Aorta (tissue), 5 donors: Measurements from ENCODE around the gene TROAP. TPM values are rescaled to one million over a fixed set of nuclear protein-coding genes. Genes with fewer than 3 reads are reported as not detected.

Source experiments
- ATAC-seq: fragments of 200-7000 bp; cut with Tn5 transposase; one replicate; pipeline ENCODE4 v1.9.1; 2022; ENCODE audit warnings: moderate library complexity; ENCODE audit not compliant: low FRiP score
- DNase-seq, 2 donors: peaks; one replicate each; pipeline ENCODE4 v3.0.0-alpha.2; 2020
- H3K27ac ChIP-seq, 2 donors: one replicate each; pipeline ENCODE4 v1.5.1; 2013; ENCODE audit warnings: low read length in 2 of 2, mild to moderate bottlenecking in 2 of 2, moderate library complexity in 2 of 2, control low read depth in 1 of 2, inconsistent platforms in 1 of 2, low read depth in 1 of 2
- H3K27me3 ChIP-seq, 2 donors: one replicate each; pipeline ENCODE4 v1.6.1; 2013; ENCODE audit warnings: control low read depth in 1 of 2, low read length in 1 of 2, mild to moderate bottlenecking in 1 of 2, moderate library complexity in 1 of 2; ENCODE audit not compliant: insufficient read depth in 2 of 2, control insufficient read depth in 1 of 2
- H3K36me3 ChIP-seq, 2 donors: one replicate each; pipeline ENCODE4 v1.6.1; 2013; ENCODE audit warnings: control low read depth in 1 of 2, low read length in 1 of 2, mild to moderate bottlenecking in 1 of 2; ENCODE audit not compliant: insufficient read depth in 2 of 2, control insufficient read depth in 1 of 2
- H3K4me1 ChIP-seq, 2 donors: one replicate each; pipeline ENCODE4 v1.6.1; 2013; ENCODE audit warnings: low read length in 2 of 2, control low read depth in 1 of 2, mild to moderate bottlenecking in 1 of 2, moderate library complexity in 1 of 2; ENCODE audit not compliant: insufficient read depth in 2 of 2, control insufficient read depth in 1 of 2
- H3K4me3 ChIP-seq, 2 donors: one replicate each; pipeline ENCODE4 v1.5.1; 2013; ENCODE audit warnings: low read length in 2 of 2, control low read depth in 1 of 2, mild to moderate bottlenecking in 1 of 2
- H3K9me3 ChIP-seq: one replicate; pipeline ENCODE4 v1.6.1; 2013; ENCODE audit warnings: mild to moderate bottlenecking, low read length; ENCODE audit not compliant: control insufficient read depth
- WGBS, 2 donors: extraction: QIAGEN DNeasy Blood & Tissue Kit; methylation state at CpG; one replicate each; pipeline ENCODE4 v1.1.7; 2013; 5-methylcytosine and 5-hydroxymethylcytosine counted together
- intact Hi-C, 2 donors: fragments of 100-400 bp; cut with DNase I; formaldehyde crosslinking; loops; one replicate each; pipeline versions ENCODE4 v1.14.2 to v1.15.0; 2022
- polyA plus RNA-seq, 2 donors: library from polyadenylated mRNA; stranded (reverse); fragments of 200-250 nt; gene quantifications; one replicate each; pipeline ENCODE4 v1.2.3, GENCODE V29; 2013
- total RNA-seq, 2 donors: library from RNA; stranded (reverse); fragmentation: NEBNext Ultra II Directional; extraction: Animal tissue kit (Norgen Biotek cat#: 25700); gene quantifications; one replicate each; pipeline ENCODE4 v1.2.1, GENCODE V29; 2021
- donor health status: healthy with polysubstance abuse.
- donor health status: Bipolar disorder and iron deficiency.
- donor health status: DM: no; HTN: no; CAD: no.
- donor health status: DM: no; HTN: no; CAD: no.
- donor health status: DM: yes; HTN: yes; CAD: no.

TROAP gene
- total and polyA plus RNA-seq, 4 donors, result 0.10 to 4.3 (median 1.4) TPM

- ATAC-seq, result peak; percentile 66
Observed at GRCh38 chr12:49342066-49342913, 19.2 kb downstream of the TROAP start.

DNA sequence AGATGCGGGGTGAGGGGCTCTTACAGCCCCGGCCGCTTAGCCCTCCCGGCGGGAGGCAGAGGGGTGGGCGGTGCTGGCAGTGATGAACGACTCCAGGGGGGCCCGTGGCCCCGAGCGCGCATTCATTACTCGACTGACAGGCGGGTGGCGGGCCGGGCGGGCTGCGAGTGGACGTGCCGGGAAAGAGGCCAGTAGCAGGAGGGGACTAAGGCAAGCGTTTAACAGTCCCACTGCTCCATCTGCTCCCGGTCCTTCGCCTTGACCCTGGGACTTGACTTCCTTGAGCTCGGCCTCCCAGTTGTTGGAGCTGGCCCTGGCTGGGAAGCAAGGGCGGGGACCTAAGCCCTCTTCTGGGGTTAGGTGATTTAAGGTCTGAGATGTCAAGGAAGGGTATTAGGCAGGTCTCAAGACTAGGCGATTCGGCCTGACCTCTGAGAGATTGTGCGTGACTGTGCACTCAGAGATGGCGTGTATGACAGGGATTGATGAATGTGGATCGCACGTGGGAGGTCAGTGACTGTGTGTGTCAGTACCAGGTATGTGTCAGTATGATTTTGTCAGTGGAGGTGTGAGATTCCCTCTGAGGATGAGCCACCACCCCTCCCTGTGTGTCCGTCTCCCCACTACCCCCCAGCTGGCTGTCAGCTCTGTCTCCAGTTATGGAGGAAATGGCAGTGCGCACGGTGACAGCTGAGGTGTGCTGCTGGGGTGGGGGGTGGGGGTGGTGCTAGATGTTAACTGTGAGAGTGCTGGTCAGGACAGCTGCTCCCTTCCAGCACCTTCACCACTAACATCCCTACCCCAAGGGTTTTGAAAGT lies 20.1 kb downstream of the TROAP start:
- H3K4me1 ChIP-seq, result no peaks in the 10 kb centered on the region
- no peak overlapping the region for H3K27ac ChIP-seq
- 8% methylated on average over 33 of the region's 33 CpGs for WGBS, 2 donors
- H3K36me3 ChIP-seq, result no peaks in the 10 kb centered on the region
- no peaks in the 10 kb centered on the region for H3K27me3 ChIP-seq
- no peaks in the 10 kb centered on the region for H3K9me3 ChIP-seq
- intact Hi-C loops, result no loop called here
- DNase-seq (peak in 1 of 2 donors; percentile 62), ATAC-seq (no peak)
- no peak overlapping the region for H3K4me3 ChIP-seq

More at GRCh38 chr12:49342066-49342913, 19.2 kb downstream of the TROAP start:
- DNase-seq, result peak; percentile 85 to 91
- no peak overlapping the region for H3K27ac ChIP-seq
- H3K27me3 ChIP-seq, result no peaks in the 10 kb centered on the region
- WGBS, 2 donors, result 7 to 8% methylated on average over 53 to 58 of the region's 58 CpGs
- H3K36me3 ChIP-seq, result no peaks in the 10 kb centered on the region
- no peaks in the 10 kb centered on the region for H3K9me3 ChIP-seq
- intact Hi-C loops, result no loop called here
- H3K4me3 ChIP-seq, result no peak overlapping the region
- H3K4me1 ChIP-seq, result no peaks in the 10 kb centered on the region

DNA sequence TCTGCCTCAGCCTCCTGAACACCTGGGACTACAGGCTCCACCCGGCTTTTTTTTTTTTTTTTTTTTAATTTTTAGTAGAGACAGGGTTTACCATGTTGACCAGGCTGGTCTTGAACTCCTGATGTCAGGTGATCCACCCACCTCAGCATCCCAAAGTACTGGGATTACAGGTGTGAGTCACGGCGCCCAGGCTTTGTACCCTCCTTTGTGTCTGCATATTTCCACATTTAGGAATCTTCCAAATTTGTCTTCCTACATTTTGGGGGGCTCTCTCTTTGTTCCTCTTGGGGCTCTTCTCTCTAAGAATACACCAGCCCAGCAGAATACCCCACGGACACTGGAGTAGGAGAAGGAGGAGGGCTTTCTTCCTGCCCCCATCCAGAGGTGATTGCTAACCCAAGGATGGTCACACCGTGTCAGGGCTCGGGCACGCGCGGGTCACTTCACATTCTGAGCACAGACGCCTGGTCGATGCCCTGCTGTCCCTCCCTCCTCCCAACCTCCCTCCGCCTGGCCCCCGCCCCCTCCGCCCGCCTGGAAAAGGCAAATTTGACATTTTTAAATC lies 21.5 kb downstream of the TROAP start:
- no peak overlapping the region for H3K27ac ChIP-seq
- H3K36me3 ChIP-seq, result no peaks in the 10 kb centered on the region
- no peak overlapping the region for H3K4me3 ChIP-seq
- DNase-seq (no peak), ATAC-seq (no peak)
- no peaks in the 10 kb centered on the region for H3K4me1 ChIP-seq
- no peaks in the 10 kb centered on the region for H3K27me3 ChIP-seq
- 38 to 43% methylated on average over 15 of the region's 15 CpGs for WGBS, 2 donors
- intact Hi-C loops, result no loop called here
- no peaks in the 10 kb centered on the region for H3K9me3 ChIP-seq

GRCh38 chr12:49345051-49345824 lies 22.2 kb downstream of the TROAP start:
- DNase-seq (no peak), ATAC-seq (no peak)
- WGBS, 2 donors, result 1 to 2% methylated on average over 59 to 70 of the region's 70 CpGs

DNA sequence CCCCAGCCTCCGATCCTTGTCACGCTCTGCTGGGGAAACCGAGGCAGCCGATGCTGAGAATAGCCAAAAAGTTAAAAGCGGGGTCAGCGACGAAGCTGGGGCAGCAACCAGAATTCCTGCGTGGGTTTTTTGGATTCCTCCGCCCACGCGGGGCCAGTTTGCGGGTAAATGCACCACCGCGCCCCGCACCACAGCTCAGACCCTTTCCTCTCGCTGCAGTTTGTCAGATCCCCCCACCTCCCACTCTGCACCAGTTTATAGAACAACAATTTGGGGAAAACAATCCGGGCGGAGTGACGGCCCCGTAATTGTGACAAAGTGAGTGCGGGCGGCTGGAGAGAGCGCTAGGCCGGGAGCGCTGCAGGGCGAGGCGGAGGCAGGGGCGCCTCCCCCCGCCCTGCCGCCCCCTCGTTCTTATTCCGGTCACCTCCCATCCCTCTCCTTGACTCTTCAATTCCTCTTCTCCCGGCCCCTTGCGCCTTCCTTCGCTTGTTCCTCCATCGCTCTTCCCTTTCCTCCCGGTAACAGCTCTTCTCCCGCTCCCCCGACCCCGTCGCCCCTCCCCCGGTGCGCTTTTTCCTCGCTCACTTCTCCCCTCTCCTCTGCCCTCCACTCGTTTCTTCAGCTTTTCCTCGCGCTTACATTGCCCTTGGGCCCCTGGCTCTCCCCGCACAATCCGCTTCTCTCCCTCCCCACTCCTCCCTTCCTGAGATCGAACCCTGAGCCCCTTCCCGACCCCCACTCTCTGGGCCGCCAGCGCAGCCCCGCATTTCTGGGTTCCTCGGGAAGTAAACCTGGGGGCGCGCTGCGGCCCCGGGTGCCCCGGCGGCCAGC lies 23.0 kb downstream of the TROAP start:
- DNase-seq (no peak), ATAC-seq (no peak)
- intact Hi-C loops, result no loop called here
- Histone ChIP-seq H3K4me3 (peak overlapping the region in 1 of 2 donors; percentile 4), H3K27ac (no peak overlapping the region), H3K4me1 (no peaks in the 10 kb centered on the region), H3K9me3 (no peaks in the 10 kb centered on the region), H3K27me3 (no peaks in the 10 kb centered on the region), H3K36me3 (no peaks in the 10 kb centered on the region)
- WGBS, 2 donors, result 1 to 2% methylated on average over 55 to 61 of the region's 61 CpGs

More at GRCh38 chr12:49345051-49345824, 22.2 kb downstream of the TROAP start:
- peak overlapping the region; percentile 22 to 31 for H3K4me3 ChIP-seq
- no peaks in the 10 kb centered on the region for H3K27me3 ChIP-seq
- H3K9me3 ChIP-seq, result no peaks in the 10 kb centered on the region
- no peaks in the 10 kb centered on the region for H3K36me3 ChIP-seq
- no peaks in the 10 kb centered on the region for H3K4me1 ChIP-seq
- no peak overlapping the region for H3K27ac ChIP-seq
- intact Hi-C loops, result no loop called here

DNA sequence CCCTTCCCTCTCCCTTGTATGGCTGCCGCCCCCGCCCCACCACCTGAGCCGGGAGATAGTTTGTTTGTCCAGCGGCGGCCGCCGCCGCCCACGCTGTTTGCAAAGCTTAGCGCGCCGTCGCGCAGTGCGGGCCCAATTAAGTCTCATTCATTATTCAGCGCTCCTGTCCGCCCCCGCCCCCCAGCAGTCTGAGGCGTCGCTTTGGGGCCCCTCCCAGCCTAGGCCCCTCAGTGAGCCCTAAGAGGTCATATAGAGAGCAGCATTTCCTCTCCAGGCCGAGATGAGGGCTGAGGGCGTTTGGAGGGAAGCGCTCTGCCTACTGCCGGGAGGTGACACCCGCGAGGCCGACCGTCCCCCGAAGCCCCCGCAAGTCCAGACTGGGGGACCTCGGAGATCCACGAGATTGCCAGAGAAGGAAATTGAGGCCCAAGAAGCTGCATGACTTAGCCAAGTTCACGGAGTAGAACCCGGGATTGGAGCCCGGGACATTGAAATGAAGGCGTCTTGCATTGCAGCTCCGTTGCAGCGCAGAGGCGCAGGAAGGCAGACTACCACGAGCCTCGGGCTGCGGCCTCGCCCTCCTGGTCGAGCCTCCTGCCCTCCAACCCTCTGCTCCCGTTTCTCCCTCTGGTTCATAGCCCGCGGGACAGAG lies 23.7 kb downstream of the TROAP start, which contains the start of gene DNAJC22:
DNAJC22 (plus strand) TSS at position 230 of the 652 bp plus-strand sequence. CDS start 1,985 bp downstream, outside the sequence.
- Histone ChIP-seq H3K36me3 (no peaks in the 10 kb centered on the region), H3K27me3 (no peaks in the 10 kb centered on the region), H3K4me1 (no peaks in the 10 kb centered on the region), H3K27ac (no peak within 1 kb of the TSS), H3K4me3 (peak within 1 kb of the TSS in 1 of 2 donors; percentile 4), H3K9me3 (no peaks in the 10 kb centered on the region)
- ATAC-seq, result peak; percentile 17
- intact Hi-C loops, result no loop called here
- 5 to 10% methylated on average over 45 to 47 of the region's 47 CpGs for WGBS, 2 donors
- no peak for DNase-seq

- Histone ChIP-seq H3K4me3 (no peak overlapping the region), H3K27ac (no peak overlapping the region), H3K4me1 (no peaks in the 10 kb centered on the region), H3K36me3 (no peaks in the 10 kb centered on the region), H3K27me3 (no peaks in the 10 kb centered on the region), H3K9me3 (no peaks in the 10 kb centered on the region)
- WGBS, 2 donors, result 11 to 16% methylated on average over 32 to 37 of the region's 37 CpGs
- intact Hi-C loops, result no loop called here
- peak; percentile 86 to 91 for DNase-seq
- ATAC-seq, result peak; percentile 90
Observed at GRCh38 chr12:49347311-49348193, 24.5 kb downstream of the TROAP start.
